Activated CD8-positive, alpha-beta T cell treated with anti-CD3 and anti-CD28 coated beads, Interleukin-2, amount 10 ng/mL, durations not matched to agents 7 days and 5 days (primary cell): ENCODE data around the gene MEF2D. TPM values are rescaled to one million over a fixed set of nuclear protein-coding genes. Genes with fewer than 3 reads are reported as not detected.

Experiments used
- ATAC-seq: fragments of 150-1000 bp; cut with Tn5 transposase; one replicate; pipeline ENCODE4 v1.10.0; 2021; ENCODE audit warnings: moderate library complexity
- CTCF ChIA-PET: fragments of 350-600 bp; sonication (Branson Sonifier 250); formaldehyde crosslinking; loops from one replicate; lab custom pipeline; 2021; ENCODE audit warnings: antibody characterized with exemption; lab: Charles Lee
- POLR2A ChIA-PET: fragments of 350-600 bp; sonication (Branson Sonifier 250); formaldehyde crosslinking; loops from one replicate; lab custom pipeline; 2021; ENCODE audit warnings: antibody characterized with exemption; lab: Charles Lee
- DNase-seq: peaks from one replicate; pipeline ENCODE4 v3.0.0-alpha.2; 2020
- H3K27ac Mint-ChIP-seq: one replicate; pipeline ENCODE4 v1.8.0; 2021; ENCODE audit warnings: mild to moderate bottlenecking, mixed read lengths
- H3K27me3 Mint-ChIP-seq: one replicate; pipeline ENCODE4 v1.8.0; 2021; ENCODE audit warnings: low read depth, mixed read lengths
- H3K36me3 Mint-ChIP-seq: one replicate; pipeline ENCODE4 v1.8.0; 2021; ENCODE audit warnings: low read depth, mixed read lengths
- H3K4me1 Mint-ChIP-seq: one replicate; pipeline ENCODE4 v1.8.0; 2021; ENCODE audit warnings: low read depth, mixed read lengths
- H3K4me3 Mint-ChIP-seq: one replicate; pipeline ENCODE4 v1.8.0; 2021; ENCODE audit warnings: mild to moderate bottlenecking, mixed read lengths
- H3K9me3 Mint-ChIP-seq: one replicate; pipeline ENCODE4 v1.8.0; 2022; ENCODE audit warnings: mixed read lengths; ENCODE audit not compliant: insufficient read depth
- total RNA-seq, 2 experiments: library from RNA; stranded (reverse); gene quantifications; one replicate each; pipeline ENCODE4 v1.2.3, GENCODE V29; 2021

MEF2D gene
- total RNA-seq, 2 experiments from 2014 or later = 34.8 to 40.1 TPM

- H3K4me1 Mint-ChIP-seq = peaks cover 8% of the 10 kb centered on the region
- ChIA-PET POLR2A (interaction anchor here (1.1 kb wide), 1 partner anchor 46 kb away, joined by 3 read pairs; no protein-coding TSS in a partner anchor), CTCF (interaction anchor here (1.0 to 8.0 kb wide), 7 partner anchors 12 to 304 kb away, joined by 3 to 85 read pairs (median 7); no protein-coding TSS in a partner anchor)
- no peak for ATAC-seq
- H3K27me3 Mint-ChIP-seq = peaks cover 92% of the 10 kb centered on the region
- H3K27ac Mint-ChIP-seq = no peak overlapping the region
- no peaks in the 10 kb centered on the region for H3K36me3 Mint-ChIP-seq
- no peaks in the 10 kb centered on the region for H3K9me3 Mint-ChIP-seq
- DNase-seq = no peak
- no peak overlapping the region for H3K4me3 Mint-ChIP-seq
Observed at GRCh38 chr1:156431769-156432668, 68.6 kb downstream of the MEF2D start.

- ATAC-seq (no peak), DNase-seq (no peak)
- no peak overlapping the region for H3K4me3 Mint-ChIP-seq
- POLR2A ChIA-PET = interaction anchor here (1.1 kb wide), 1 partner anchor 46 kb away, joined by 3 read pairs; no protein-coding TSS in a partner anchor
- peaks cover 6% of the 10 kb centered on the region for H3K4me1 Mint-ChIP-seq
- CTCF ChIA-PET = interaction anchor here (0.6 to 8.0 kb wide), 6 partner anchors 12 to 303 kb away, joined by 3 to 85 read pairs (median 6); no protein-coding TSS in a partner anchor
- H3K27me3 Mint-ChIP-seq = peaks cover 92% of the 10 kb centered on the region
- H3K27ac Mint-ChIP-seq = no peak overlapping the region
- H3K36me3 Mint-ChIP-seq = no peaks in the 10 kb centered on the region
- H3K9me3 Mint-ChIP-seq = no peaks in the 10 kb centered on the region
Observed at GRCh38 chr1:156431366-156431765, 69.2 kb downstream of the MEF2D start.

GRCh38 chr1:156430866-156431265, 69.7 kb downstream of the MEF2D start:
- no peaks in the 10 kb centered on the region for H3K9me3 Mint-ChIP-seq
- H3K36me3 Mint-ChIP-seq = no peaks in the 10 kb centered on the region
- CTCF ChIA-PET = interaction anchor here (0.6 to 8.0 kb wide), 4 partner anchors 11 to 197 kb away, joined by 4 to 85 read pairs (median 10); no protein-coding TSS in a partner anchor
- no peak for ATAC-seq
- POLR2A ChIA-PET = no interaction called here
- no peak for DNase-seq
- no peak overlapping the region for H3K4me3 Mint-ChIP-seq
- peaks cover 94% of the 10 kb centered on the region for H3K27me3 Mint-ChIP-seq
- no peak overlapping the region for H3K27ac Mint-ChIP-seq
- H3K4me1 Mint-ChIP-seq = peaks cover 6% of the 10 kb centered on the region

GRCh38 chr1:156430303-156430702, 70.3 kb downstream of the MEF2D start:
- DNase-seq = no peak
- no peak for ATAC-seq
- ChIA-PET POLR2A (no interaction called here), CTCF (interaction anchor here (2.1 to 8.0 kb wide), 2 partner anchors 16 to 44 kb away, joined by 7 to 85 read pairs; no protein-coding TSS in a partner anchor)
- Mint-ChIP-seq H3K27me3 (peaks cover 95% of the 10 kb centered on the region), H3K4me3 (no peak overlapping the region), H3K36me3 (no peaks in the 10 kb centered on the region), H3K9me3 (no peaks in the 10 kb centered on the region), H3K4me1 (peaks cover 3% of the 10 kb centered on the region), H3K27ac (no peak overlapping the region)

GRCh38 chr1:156429313-156430060, 71.1 kb downstream of the MEF2D start:
- H3K27me3 Mint-ChIP-seq = peaks cover 94% of the 10 kb centered on the region
- CTCF ChIA-PET = interaction anchor here (2.1 to 8.0 kb wide), 2 partner anchors 16 to 43 kb away, joined by 7 to 85 read pairs; no protein-coding TSS in a partner anchor
- POLR2A ChIA-PET = no interaction called here

GRCh38 chr1:156428746-156429288, 71.8 kb downstream of the MEF2D start:
- POLR2A ChIA-PET = no interaction called here
- CTCF ChIA-PET = interaction anchor here (0.8 to 8.0 kb wide), 2 partner anchors 12 to 42 kb away, joined by 3 to 85 read pairs; no protein-coding TSS in a partner anchor
- H3K27ac Mint-ChIP-seq = no peak overlapping the region
- H3K4me1 Mint-ChIP-seq = no peaks in the 10 kb centered on the region
- ATAC-seq (no peak), DNase-seq (no peak)
- no peaks in the 10 kb centered on the region for H3K9me3 Mint-ChIP-seq
- H3K36me3 Mint-ChIP-seq = no peaks in the 10 kb centered on the region
- no peak overlapping the region for H3K4me3 Mint-ChIP-seq
- H3K27me3 Mint-ChIP-seq = peaks cover 94% of the 10 kb centered on the region

More at GRCh38 chr1:156429313-156430060, 71.1 kb downstream of the MEF2D start:
- Mint-ChIP-seq H3K4me1 (no peaks in the 10 kb centered on the region), H3K4me3 (no peak overlapping the region), H3K27ac (no peak overlapping the region), H3K9me3 (no peaks in the 10 kb centered on the region), H3K36me3 (no peaks in the 10 kb centered on the region)
- no peak for ATAC-seq
- no peak for DNase-seq

GRCh38 chr1:156427957-156428356, 72.6 kb downstream of the MEF2D start:
- ChIA-PET POLR2A (no interaction called here), CTCF (interaction anchor here (0.8 to 8.0 kb wide), 3 partner anchors 11 to 41 kb away, joined by 3 to 85 read pairs (median 5); no protein-coding TSS in a partner anchor)
- Mint-ChIP-seq H3K27me3 (peaks cover 94% of the 10 kb centered on the region), H3K9me3 (no peaks in the 10 kb centered on the region), H3K27ac (no peak overlapping the region), H3K4me1 (no peaks in the 10 kb centered on the region), H3K36me3 (no peaks in the 10 kb centered on the region), H3K4me3 (no peak overlapping the region)
- ATAC-seq = no peak
- DNase-seq = no peak

- DNase-seq = no peak
- H3K27ac Mint-ChIP-seq = no peak overlapping the region
- ChIA-PET CTCF (interaction anchor here (0.7 to 1.2 kb wide), 3 partner anchors 40 to 300 kb away, joined by 3 to 6 read pairs (median 4); no protein-coding TSS in a partner anchor), POLR2A (no interaction called here)
- no peaks in the 10 kb centered on the region for H3K36me3 Mint-ChIP-seq
- peaks cover 91% of the 10 kb centered on the region for H3K27me3 Mint-ChIP-seq
- no peaks in the 10 kb centered on the region for H3K9me3 Mint-ChIP-seq
- H3K4me1 Mint-ChIP-seq = peaks cover 8% of the 10 kb centered on the region
- no peak for ATAC-seq
- no peak overlapping the region for H3K4me3 Mint-ChIP-seq
Observed at GRCh38 chr1:156425943-156426342, 74.6 kb downstream of the MEF2D start.

- ChIA-PET POLR2A (no interaction called here), CTCF (interaction anchor here (0.8 to 4.4 kb wide), 6 partner anchors 21 to 436 kb away, joined by 3 to 34 read pairs (median 4); partner anchors contain the start of gene NTRK1)
- Mint-ChIP-seq H3K4me3 (no peak overlapping the region), H3K27me3 (peaks cover 91% of the 10 kb centered on the region), H3K27ac (no peak overlapping the region), H3K4me1 (peaks cover 18% of the 10 kb centered on the region), H3K36me3 (no peaks in the 10 kb centered on the region), H3K9me3 (no peaks in the 10 kb centered on the region)
- ATAC-seq (no peak), DNase-seq (no peak)
Observed at GRCh38 chr1:156424806-156425432, 75.7 kb downstream of the MEF2D start.

- peaks cover 22% of the 10 kb centered on the region for H3K4me1 Mint-ChIP-seq
Observed at GRCh38 chr1:156423422-156424352, 76.9 kb downstream of the MEF2D start.

More at GRCh38 chr1:156423422-156424352, 76.9 kb downstream of the MEF2D start:
- H3K27ac Mint-ChIP-seq = no peak overlapping the region
- no peaks in the 10 kb centered on the region for H3K9me3 Mint-ChIP-seq
- DNase-seq (no peak), ATAC-seq (no peak)
- ChIA-PET POLR2A (no interaction called here), CTCF (interaction anchor here (0.8 to 4.4 kb wide), 4 partner anchors 22 to 437 kb away, joined by 3 to 34 read pairs (median 16); partner anchors contain the start of gene NTRK1)
- H3K27me3 Mint-ChIP-seq = peaks cover 91% of the 10 kb centered on the region
- no peaks in the 10 kb centered on the region for H3K36me3 Mint-ChIP-seq
- H3K4me3 Mint-ChIP-seq = no peak overlapping the region
